H1 (cell line): ENCODE data around the gene C14orf119. TPM values are rescaled to one million over a fixed set of nuclear protein-coding genes. Genes with fewer than 3 reads are reported as not detected.

Experiments
- CTCF ChIA-PET: fragments of 300-600 bp; sonication (Branson Sonifier 250); formaldehyde crosslinking; loops from one replicate; lab custom pipeline; 2021; ENCODE audit not compliant: partially characterized antibody; lab: Charles Lee
- POLR2A ChIA-PET: fragments of 300-600 bp; sonication (Branson Sonifier 250); formaldehyde crosslinking; loops from one replicate; lab custom pipeline; 2021; ENCODE audit warnings: inconsistent platforms; ENCODE audit not compliant: partially characterized antibody; lab: Charles Lee
- DNase-seq, 2 experiments: peaks; one replicate each; pipeline versions ENCODE4 v3.0.0 to v3.0.0-alpha.2; 2010 to 2022; ENCODE audit warnings: low spot score in 2 of 2, low read depth in 1 of 2, mixed read lengths in 1 of 2
- FAIRE-seq: peaks from 2 replicates; lab custom pipeline; 2011; peaks lifted over from hg19 to GRCh38; lab: Jason Lieb, UNC
- H2AFZ ChIP-seq: 2 replicates; pipeline ENCODE4 v1.8.1; 2012; ENCODE audit warnings: low read length, inconsistent platforms
- H2AK5ac ChIP-seq: 2 replicates; pipeline ENCODE4 v1.6.1; 2013; ENCODE audit warnings: low read depth, low read length
- H2BK120ac ChIP-seq: replicated peaks from 2 replicates; pipeline ENCODE3; 2013; ENCODE audit warnings: low read depth, low read length, inconsistent platforms
- H2BK12ac ChIP-seq: 2 replicates; pipeline ENCODE4 v1.6.1; 2013; ENCODE audit warnings: low read depth, low read length
- H2BK15ac ChIP-seq: 2 replicates; pipeline ENCODE4 v1.6.1; 2013; ENCODE audit warnings: low read length
- H2BK20ac ChIP-seq: 2 replicates; pipeline ENCODE4 v1.6.1; 2013; ENCODE audit warnings: low read length
- H2BK5ac ChIP-seq: 2 replicates; pipeline ENCODE4 v1.6.1; 2013; ENCODE audit warnings: low read depth, low read length
- H3K14ac ChIP-seq: 2 replicates; pipeline ENCODE4 v1.6.1; 2013; ENCODE audit warnings: inconsistent platforms; ENCODE audit not compliant: insufficient read length
- H3K18ac ChIP-seq: 2 replicates; pipeline ENCODE4 v1.6.1; 2013; ENCODE audit warnings: low read length; ENCODE audit errors: extremely low read depth
- H3K23ac ChIP-seq: 2 replicates; pipeline ENCODE4 v1.6.1; 2013; ENCODE audit warnings: inconsistent platforms; ENCODE audit not compliant: insufficient read length
- H3K23me2 ChIP-seq: 2 replicates; pipeline ENCODE4 v1.6.1; 2013; ENCODE audit warnings: low read depth, low read length
- H3K27ac ChIP-seq: 2 replicates; pipeline ENCODE4 v1.6.1; 2011; ENCODE audit warnings: low read depth, low read length, inconsistent platforms
- H3K27me3 ChIP-seq, 4 experiments: replicated peaks in 1 of 4; 1 replicate in 1 of 4; 2 replicates in 3 of 4; pipeline versions ENCODE4 v1.6.1 to v1.8.1; 2011 to 2013; ENCODE audit warnings: low read length in 3 of 4, mild to moderate bottlenecking in 3 of 4, inconsistent platforms in 2 of 4, mixed read lengths in 2 of 4, moderate library complexity in 1 of 4; ENCODE audit not compliant: control insufficient read depth in 3 of 4, insufficient read depth in 3 of 4; ENCODE audit errors: extremely low read depth in 1 of 4
- H3K36me3 ChIP-seq, 4 experiments: 2 replicates each; pipeline versions ENCODE4 v1.6.1 to v1.8.1; 2011 to 2013; ENCODE audit warnings: mild to moderate bottlenecking in 4 of 4, low read length in 3 of 4, moderate library complexity in 2 of 4, control low read depth in 1 of 4, inconsistent platforms in 1 of 4; ENCODE audit not compliant: insufficient read depth in 4 of 4, control insufficient read depth in 2 of 4
- H3K4ac ChIP-seq: replicated peaks from 2 replicates; pipeline ENCODE3; 2013; ENCODE audit warnings: low read length, low read depth, mixed read lengths, inconsistent platforms; ENCODE audit not compliant: insufficient read length
- H3K4me1 ChIP-seq, 4 experiments: replicated peaks in 1 of 4; 1 replicate in 1 of 4; 2 replicates in 3 of 4; pipeline versions ENCODE4 v1.6.1 to v1.8.1; 2011 to 2013; ENCODE audit warnings: low read length in 3 of 4, inconsistent platforms in 2 of 4, mixed read lengths in 1 of 4; ENCODE audit not compliant: insufficient read depth in 4 of 4, control insufficient read depth in 3 of 4
- H3K4me2 ChIP-seq, 2 experiments: 2 replicates each; pipeline versions ENCODE4 v1.6.1 to v1.8.1; 2011 to 2013; ENCODE audit warnings: low read depth in 2 of 2, low read length in 2 of 2, control low read depth in 1 of 2, inconsistent platforms in 1 of 2, mild to moderate bottlenecking in 1 of 2; ENCODE audit not compliant: insufficient read depth in 1 of 2
- H3K4me3 ChIP-seq, 4 experiments: fragments of 200-600, 300-600 bp in 1 of 4; sonication (generic), shearing (Covaris generic), sonication (Bioruptor Twin) in 1 of 4; 2 replicates each; pipeline versions ENCODE4 v1.5.1 to v1.8.1; 2011 to 2016; ENCODE audit warnings: low read length in 4 of 4, low read depth in 3 of 4, control low read depth in 2 of 4, inconsistent platforms in 2 of 4, mild to moderate bottlenecking in 2 of 4, mixed read lengths in 1 of 4, moderate library complexity in 1 of 4; ENCODE audit not compliant: insufficient read depth in 2 of 4; ENCODE audit errors: extremely low read depth in 1 of 4
- H3K56ac ChIP-seq: replicated peaks from 2 replicates; pipeline ENCODE3; 2013; ENCODE audit warnings: low read depth, mild to moderate bottlenecking, mixed read lengths, low read length, inconsistent platforms; ENCODE audit not compliant: insufficient read length
- H3K79me1 ChIP-seq: 2 replicates; pipeline ENCODE4 v1.6.1; 2013; ENCODE audit warnings: low read depth, low read length, control low read depth
- H3K79me2 ChIP-seq, 2 experiments: 2 replicates each; pipeline versions ENCODE4 v1.6.1 to v1.8.1; 2012 to 2013; ENCODE audit warnings: low read length in 2 of 2, mild to moderate bottlenecking in 2 of 2, inconsistent platforms in 1 of 2; ENCODE audit not compliant: insufficient read depth in 2 of 2, control insufficient read depth in 1 of 2
- H3K9ac ChIP-seq, 4 experiments: replicated peaks in 1 of 4; 1 replicate in 1 of 4; 2 replicates in 3 of 4; pipeline versions ENCODE4 v1.6.1 to v1.8.1; 2011 to 2013; ENCODE audit warnings: low read depth in 3 of 4, low read length in 3 of 4, control low read depth in 2 of 4, mild to moderate bottlenecking in 2 of 4, moderate library complexity in 2 of 4, inconsistent platforms in 1 of 4; ENCODE audit errors: extremely low read depth in 1 of 4
- H3K9me3 ChIP-seq, 2 experiments: 2 replicates each; pipeline versions ENCODE4 v1.6.1 to v1.8.1; 2012 to 2013; ENCODE audit warnings: mild to moderate bottlenecking in 2 of 2, moderate library complexity in 2 of 2, control low read depth in 1 of 2, inconsistent platforms in 1 of 2, low read depth in 1 of 2, low read length in 1 of 2, mixed read lengths in 1 of 2; ENCODE audit not compliant: insufficient read depth in 2 of 2
- H4K20me1 ChIP-seq, 2 experiments: replicated peaks in 1 of 2; 2 replicates each; pipeline versions ENCODE3 to v1.8.1; 2011 to 2013; ENCODE audit warnings: inconsistent platforms in 2 of 2, low read length in 2 of 2, mild to moderate bottlenecking in 1 of 2; ENCODE audit not compliant: insufficient read depth in 2 of 2, control insufficient read depth in 1 of 2
- H4K5ac ChIP-seq: 2 replicates; pipeline ENCODE4 v1.6.1; 2013; ENCODE audit warnings: low read length, low read depth, mixed read lengths, inconsistent platforms; ENCODE audit not compliant: insufficient read length
- H4K8ac ChIP-seq: 2 replicates; pipeline ENCODE4 v1.8.0; 2013; ENCODE audit warnings: mild to moderate bottlenecking, moderate library complexity, low read length, inconsistent platforms; ENCODE audit not compliant: insufficient read depth; ENCODE audit errors: extremely low read depth
- H4K91ac ChIP-seq: replicated peaks from 2 replicates; pipeline ENCODE3; 2013; ENCODE audit warnings: low read length, mixed read lengths, inconsistent platforms; ENCODE audit not compliant: insufficient read length
- BACH1 ChIP-seq: IDR thresholded peaks from 2 replicates; pipeline ENCODE4 v1.6.1; 2012; ENCODE audit warnings: low read length, improper control_type of control experiment
- CEBPB ChIP-seq: IDR thresholded peaks from 2 replicates; pipeline ENCODE4 v1.6.1; 2012; ENCODE audit warnings: low read depth, low read length
- POLR2AphosphoS5 ChIP-seq: IDR thresholded peaks from 2 replicates; pipeline ENCODE4 v1.6.1; 2011; ENCODE audit warnings: low read depth, low read length
- RAD21 ChIP-seq, 2 experiments: IDR thresholded peaks in 1 of 2; conservative IDR thresholded peaks in 1 of 2; 2 replicates each; pipeline ENCODE4 v1.6.1; 2011; ENCODE audit warnings: low read depth in 2 of 2, low read length in 2 of 2, improper control_type of control experiment in 1 of 2, inconsistent platforms in 1 of 2, mild to moderate bottlenecking in 1 of 2, moderate library complexity in 1 of 2
- RFX5 ChIP-seq: IDR thresholded peaks from 2 replicates; pipeline ENCODE4 v1.6.1; 2011; ENCODE audit warnings: low read depth, low read length, improper control_type of control experiment, borderline replicate concordance
- SIRT6 ChIP-seq: IDR thresholded peaks from one replicate; pipeline ENCODE4 v1.7.1; 2012; ENCODE audit warnings: low read length, inconsistent platforms
- SP2 ChIP-seq: IDR thresholded peaks from 2 replicates; pipeline ENCODE4 v1.6.1; 2012; ENCODE audit warnings: mild to moderate bottlenecking, low read length, inconsistent platforms
- TCF12 ChIP-seq: IDR thresholded peaks from 2 replicates; pipeline ENCODE4 v1.6.1; 2011; ENCODE audit warnings: low read depth, mild to moderate bottlenecking, low read length
- WGBS, 2 experiments: shearing (Covaris generic) in 1 of 2; methylation state at CpG; one replicate each; pipeline versions ENCODE4 v1.1.6 to v1.1.7; 2013 to 2015; ENCODE audit warnings: low lambda C conversion rate in 2 of 2, mixed read lengths in 2 of 2, inconsistent platforms in 1 of 2, low coverage in 1 of 2, missing lambda C conversion rate in 1 of 2; ENCODE audit not compliant: insufficient replicate concordance in 2 of 2, insufficient coverage in 1 of 2, insufficient read length in 1 of 2; ENCODE audit errors: extremely low coverage in 1 of 2, missing lambda C conversion rate in 1 of 2; 5-methylcytosine and 5-hydroxymethylcytosine counted together
- polyA plus RNA-seq, 7 experiments: library from polyadenylated mRNA; depleted of rRNA in 3 of 7; stranded (reverse) in 5 of 7; unstranded in 2 of 7; fragments of >200 nt in 5 of 7; fragments of 200-250 nt in 2 of 7; gene quantifications; 1 replicate in 5 of 7; 2 replicates in 1 of 7; 4 replicates in 1 of 7; pipeline versions ENCODE4 v1.2.1 to v1.2.3, GENCODE V29; 2011 to 2013; ENCODE audit warnings: missing spikeins in 2 of 7, mixed read lengths in 2 of 7
- total RNA-seq: library from RNA; stranded (reverse); fragmentation: NEBNext Ultra II Directional; extraction: Animal tissue kit (Norgen Biotek cat#: 25700); gene quantifications from 2 replicates; pipeline ENCODE4 v1.2.1, GENCODE V29; 2021

The C14orf119 gene
- total and polyA plus RNA-seq, 2 of the 8 experiments (the other 6 are each of a cell fraction or from before 2014, with no cell fraction given) = 78.1 to 94.0 TPM

DNA sequence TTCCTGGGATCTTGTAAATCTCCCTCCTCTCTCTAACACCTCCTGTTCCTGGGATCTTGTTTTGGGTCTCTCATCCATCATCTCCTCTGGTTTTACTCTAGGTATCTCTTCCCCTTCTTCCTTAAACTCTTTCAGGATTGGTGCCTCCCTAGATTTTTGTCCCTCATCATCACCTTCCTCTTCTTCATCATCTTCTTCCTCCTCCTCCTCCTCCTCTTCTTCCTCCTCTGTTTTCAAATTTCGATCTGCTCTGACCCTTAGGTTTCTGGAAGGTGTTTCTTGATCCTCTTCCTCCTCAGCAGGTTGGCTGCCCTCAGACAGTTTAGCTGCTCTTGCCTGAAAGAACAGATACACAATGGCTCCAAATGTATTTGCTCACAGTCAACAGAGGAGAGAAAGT is 14.8 kb upstream of the C14orf119 start:
- Histone ChIP-seq H2BK5ac (no peak overlapping the region), H4K8ac (no peak overlapping the region), H3K23ac (no peak overlapping the region), H2AFZ (no peak overlapping the region), H2BK120ac (no peak overlapping the region), H4K20me1 (peaks cover 1 to 12% of the 10 kb centered on the region in 2 experiments), H3K23me2 (no peaks in the 10 kb centered on the region), H3K79me2 (peaks cover 4% of the 10 kb centered on the region in 2 experiments; a peak in 1 of 4 replicates), H3K27ac (no peak overlapping the region), H2BK20ac (no peak overlapping the region), H3K4me3 (no peak overlapping the region), H4K91ac (no peak overlapping the region), H3K4me2 (no peak overlapping the region), H3K14ac (no peak overlapping the region), H4K5ac (no peak overlapping the region), H3K36me3 (peaks cover 34 to 89% (median 64%) of the 10 kb centered on the region in 4 experiments), H3K9me3 (no peaks in the 10 kb centered on the region; a peak in 1 of 4 replicates), H3K4me1 (no peaks in the 10 kb centered on the region), H2BK12ac (no peak overlapping the region), H3K79me1 (no peaks in the 10 kb centered on the region), H2BK15ac (no peak overlapping the region), H3K4ac (no peak overlapping the region), H2AK5ac (no peak overlapping the region), H3K18ac (no peak overlapping the region), H3K9ac (no peak overlapping the region), H3K27me3 (no peaks in the 10 kb centered on the region), H3K56ac (no peak overlapping the region)
- POLR2A ChIA-PET = interaction anchor here (1.2 to 4.6 kb wide), 3 partner anchors 8 to 15 kb away, joined by 3 to 24 read pairs (median 3); partner anchors contain the start of genes ACIN1 and C14orf119
- 81% methylated on average over 1 of the region's 1 CpG; no CpG with 5 or more reads in 1 of the 2 experiments for WGBS, 2 experiments
- CTCF ChIA-PET = interaction anchor here (0.7 to 4.7 kb wide), 9 partner anchors 9 to 107 kb away, joined by 3 to 35 read pairs (median 4); no protein-coding TSS in a partner anchor
- FAIRE-seq (no peak), DNase-seq (no peak)
- no peak for TF ChIP-seq CEBPB
- no peak for TF ChIP-seq BACH1
- no peak for TF ChIP-seq TCF12
- TF ChIP-seq RFX5 = no peak
- no peak for TF ChIP-seq RAD21 (IDR thresholded peaks at IDR 0.05 in 1 of 2, conservative IDR thresholded peaks at IDR 0.05 in 1 of 2; ENCODE audit: low read depth in 2 of 2, low read length in 2 of 2)
- no peak for TF ChIP-seq SIRT6
- TF ChIP-seq SP2 = no peak
- TF ChIP-seq POLR2AphosphoS5 = no peak
